Tibial nerve (tissue), 4 donors: Measurements from ENCODE around the gene ELMO1. TPM values are rescaled to one million over a fixed set of nuclear protein-coding genes. Genes with fewer than 3 reads are reported as not detected.

Source experiments
- DNase-seq, 2 donors: peaks; one replicate each; pipeline ENCODE4 v3.0.0-alpha.2; 2019; ENCODE audit warnings: low spot score in 2 of 2
- H3K27ac ChIP-seq, 4 donors: fragments of 200-600 bp; sonication (generic) in 3 of 4; one replicate each; pipeline ENCODE4 v1.5.1; 2017 to 2019; ENCODE audit warnings: mild to moderate bottlenecking in 1 of 4
- H3K27me3 ChIP-seq, 2 donors: fragments of 200-600 bp; sonication (generic) in 1 of 2; one replicate each; pipeline versions ENCODE4 v1.5.1 to v1.6.0; 2017 to 2019
- H3K36me3 ChIP-seq, 3 donors: fragments of 200-600 bp; sonication (generic); one replicate each; pipeline ENCODE4 v1.5.1; 2018 to 2019
- H3K4me1 ChIP-seq, 4 donors: fragments of 200-600 bp; sonication (generic) in 3 of 4; one replicate each; pipeline ENCODE4 v1.5.1; 2017 to 2019
- H3K4me3 ChIP-seq, 4 donors: fragments of 200-600 bp; sonication (generic) in 3 of 4; one replicate each; pipeline ENCODE4 v1.5.1; 2017 to 2019; ENCODE audit warnings: mild to moderate bottlenecking in 1 of 4, moderate library complexity in 1 of 4
- H3K9me3 ChIP-seq, 4 donors: fragments of 200-600 bp; sonication (generic) in 3 of 4; one replicate each; pipeline ENCODE4 v1.5.1; 2017 to 2019
- CTCF ChIP-seq, 5 experiments: fragments of 200-600 bp in 3 of 5; fragments of 450-650 bp in 2 of 5; sonication (generic) in 3 of 5; IDR thresholded peaks; one replicate each; pipeline ENCODE4 v1.5.1; 2016 to 2019; ENCODE audit warnings: antibody characterized with exemption in 5 of 5, mild to moderate bottlenecking in 3 of 5, moderate library complexity in 2 of 5
- EP300 ChIP-seq, 2 donors: sonication (generic); formaldehyde crosslinking; IDR thresholded peaks; one replicate each; pipeline ENCODE4 v1.6.1; 2017; ENCODE audit warnings: antibody characterized with exemption in 2 of 2, mild to moderate bottlenecking in 1 of 2
- POLR2A ChIP-seq, 2 donors: fragments of 450-650 bp; IDR thresholded peaks; one replicate each; pipeline ENCODE4 v1.6.1; 2017; ENCODE audit warnings: antibody characterized with exemption in 2 of 2, mild to moderate bottlenecking in 2 of 2, moderate library complexity in 2 of 2
- WGBS, 2 donors: methylation state at CpG; one replicate each; pipeline ENCODE4 v1.1.5; 2018; 5-methylcytosine and 5-hydroxymethylcytosine counted together
- total RNA-seq, 4 donors: library from RNA; depleted of rRNA; stranded (reverse); fragments of >200 nt; gene quantifications; one replicate each; pipeline ENCODE4 v1.1.0, GENCODE V29; 2016

Gene ELMO1
- total RNA-seq, 4 donors from 2014 or later = 196 to 328 (median 268) TPM

DNA sequence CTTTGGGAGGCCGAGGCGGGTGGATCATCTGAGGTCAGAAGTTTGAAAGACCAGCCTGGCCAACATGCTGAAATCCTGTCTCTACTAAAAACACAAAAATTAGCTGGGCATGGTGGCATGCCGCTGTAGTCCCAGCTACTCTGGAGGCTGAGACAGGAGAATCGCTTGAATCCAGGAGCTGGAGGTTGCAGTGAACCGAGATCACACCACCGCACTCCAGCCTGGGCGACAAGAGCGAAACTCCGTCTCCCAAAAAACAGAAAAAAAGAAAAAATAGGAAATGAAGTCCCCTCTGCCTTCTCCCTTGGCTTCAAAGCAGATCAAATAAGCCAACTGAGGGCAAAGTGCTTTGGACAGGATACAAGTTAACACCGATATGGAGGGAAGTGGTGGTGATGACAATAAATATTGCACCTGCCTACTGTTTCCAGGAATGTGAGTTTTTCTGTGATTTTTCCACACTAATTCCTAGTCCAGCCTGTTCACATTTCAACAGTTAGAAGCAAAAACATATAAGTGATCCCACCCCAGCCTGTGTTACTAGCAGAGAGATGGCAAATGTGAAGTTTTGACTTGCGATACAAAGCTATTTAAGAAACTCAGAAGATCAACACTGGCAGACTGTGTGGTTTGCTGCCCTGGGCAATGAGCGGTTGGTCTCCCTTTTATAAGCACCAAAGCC, 433.2 kb downstream of the ELMO1 start:
- DNase-seq = no peak
- WGBS, 2 donors = 96% methylated on average over 12 of the region's 12 CpGs
- peaks cover 0 to 12% (median 3%) of the 10 kb centered on the region in 4 donors for H3K4me1 ChIP-seq
- no peaks in the 10 kb centered on the region for H3K27me3 ChIP-seq
- H3K36me3 ChIP-seq = peaks cover 0 to 23% (median 0%) of the 10 kb centered on the region in 3 donors
- no peak for TF ChIP-seq POLR2A (IDR thresholded peaks at IDR 0.05)
- no peak for TF ChIP-seq CTCF (IDR thresholded peaks at IDR 0.05)
- no peaks in the 10 kb centered on the region for H3K9me3 ChIP-seq
- H3K4me3 ChIP-seq = no peak overlapping the region
- H3K27ac ChIP-seq = no peak overlapping the region

- Histone ChIP-seq H3K36me3 (peaks cover 0 to 23% (median 0%) of the 10 kb centered on the region in 3 donors), H3K27me3 (no peaks in the 10 kb centered on the region), H3K4me1 (peaks cover 0 to 8% (median 0%) of the 10 kb centered on the region in 4 donors), H3K4me3 (no peak overlapping the region), H3K9me3 (no peaks in the 10 kb centered on the region), H3K27ac (no peak overlapping the region)
- 76 to 77% methylated on average over 4 of the region's 4 CpGs for WGBS, 2 donors
- no peak for TF ChIP-seq CTCF (IDR thresholded peaks at IDR 0.05)
- no peak for DNase-seq
Observed at GRCh38 chr7:37013771-37014170, 434.9 kb downstream of the ELMO1 start.

DNA sequence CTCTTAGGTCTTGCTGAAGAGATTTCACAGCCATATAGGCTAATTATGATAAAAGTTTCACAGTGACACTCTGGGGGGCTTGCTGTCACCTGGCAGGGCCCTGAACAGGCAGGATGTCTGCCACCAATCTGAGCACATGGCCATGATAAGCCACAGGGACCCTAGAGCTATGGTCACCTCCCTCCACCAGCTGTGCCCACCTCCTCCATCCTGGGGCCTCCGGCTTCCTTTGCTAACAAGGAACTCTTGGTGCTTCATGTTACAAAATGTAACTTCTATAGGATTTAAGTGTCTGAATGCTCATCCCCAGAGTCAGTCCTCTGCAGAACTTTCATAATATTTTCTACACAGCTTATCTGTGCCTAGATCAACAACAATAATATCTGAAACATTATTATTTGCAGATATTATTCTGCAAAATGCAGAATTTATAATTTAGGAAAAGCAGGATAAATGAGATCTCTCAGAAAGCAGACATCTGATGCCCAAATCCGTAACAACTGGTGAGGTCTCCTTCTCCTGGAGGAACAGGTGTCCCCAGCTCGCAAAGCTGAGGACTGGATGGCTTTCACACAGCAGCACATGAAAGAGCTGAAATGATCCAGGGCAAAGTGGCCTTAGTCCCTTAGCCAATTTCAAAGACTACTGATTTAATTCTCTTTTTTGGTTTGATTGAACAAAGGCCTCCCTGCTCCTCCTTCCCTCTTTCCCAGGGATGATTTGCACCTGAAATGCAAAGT, 437.3 kb downstream of the ELMO1 start:
- DNase-seq = no peak
- H3K4me3 ChIP-seq = no peak overlapping the region
- H3K27me3 ChIP-seq = no peaks in the 10 kb centered on the region
- H3K27ac ChIP-seq = no peak overlapping the region
- 96 to 97% methylated on average over 3 of the region's 3 CpGs for WGBS, 2 donors
- no peak for TF ChIP-seq POLR2A (IDR thresholded peaks at IDR 0.05)
- no peak for TF ChIP-seq EP300 (IDR thresholded peaks at IDR 0.05)
- TF ChIP-seq CTCF (IDR thresholded peaks at IDR 0.05) = no peak
- H3K36me3 ChIP-seq = peaks cover 0 to 25% (median 0%) of the 10 kb centered on the region in 3 donors
- no peaks in the 10 kb centered on the region for H3K9me3 ChIP-seq
- peaks cover 0 to 11% (median 0%) of the 10 kb centered on the region in 4 donors for H3K4me1 ChIP-seq

DNA sequence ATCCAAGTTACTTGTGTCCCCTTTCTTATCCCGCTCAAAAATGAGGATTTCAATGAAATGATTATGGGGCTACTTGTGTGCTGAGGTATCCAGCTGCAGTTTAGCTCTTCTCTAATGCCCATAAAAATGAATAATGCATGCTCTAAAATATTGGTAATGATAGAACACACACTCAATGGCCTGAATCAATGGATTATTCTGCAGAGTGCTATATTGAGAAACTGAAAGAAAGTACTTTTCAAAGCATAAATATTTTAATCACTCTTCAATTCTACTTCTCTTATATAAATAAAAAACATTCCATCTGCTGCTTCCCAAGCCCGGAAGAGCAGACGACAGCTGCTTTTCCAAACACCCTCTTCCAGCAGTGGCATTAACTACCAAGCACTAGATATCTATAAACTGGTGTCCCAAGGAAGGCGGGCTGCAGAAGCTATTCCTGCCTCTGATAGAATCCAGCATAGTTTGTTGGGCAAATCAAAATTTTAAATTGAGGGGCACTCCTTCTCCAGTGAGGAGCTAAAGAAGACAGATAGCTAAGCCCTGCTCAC, 439.5 kb downstream of the ELMO1 start:
- Histone ChIP-seq H3K36me3 (peaks cover 0 to 30% (median 0%) of the 10 kb centered on the region in 3 donors), H3K27me3 (no peaks in the 10 kb centered on the region), H3K4me1 (peaks cover 0 to 11% (median 0%) of the 10 kb centered on the region in 4 donors), H3K27ac (no peak overlapping the region), H3K9me3 (no peaks in the 10 kb centered on the region), H3K4me3 (no peak overlapping the region)
- no peak for TF ChIP-seq CTCF (IDR thresholded peaks at IDR 0.05)
- no peak for TF ChIP-seq POLR2A (IDR thresholded peaks at IDR 0.05)
- no peak for TF ChIP-seq EP300 (IDR thresholded peaks at IDR 0.05)
- 66 to 71% methylated on average over 4 of the region's 4 CpGs for WGBS, 2 donors
- no peak for DNase-seq

DNA sequence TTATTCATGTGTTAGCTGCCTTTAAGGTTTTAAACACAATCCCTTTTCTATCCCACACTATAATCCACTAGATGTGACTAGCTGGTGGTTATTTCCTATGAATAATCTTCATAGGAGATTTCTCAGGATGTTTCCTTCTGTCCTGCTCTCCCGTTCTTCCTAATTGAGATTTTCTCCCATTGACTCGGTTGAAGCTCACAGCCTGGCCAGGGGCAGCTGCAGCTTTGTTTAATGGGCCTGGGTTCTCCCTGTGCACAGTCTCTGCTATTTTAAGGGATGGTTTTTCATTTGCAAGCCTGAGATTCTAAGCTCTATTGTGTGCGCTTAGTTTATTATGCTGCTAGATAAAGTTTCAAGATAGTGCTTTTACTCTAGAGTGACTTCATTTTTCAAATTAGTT, 441.0 kb downstream of the ELMO1 start:
- H3K4me3 ChIP-seq = no peak overlapping the region
- TF ChIP-seq POLR2A (IDR thresholded peaks at IDR 0.05) (no peak), EP300 (IDR thresholded peaks at IDR 0.05) (no peak), CTCF (IDR thresholded peaks at IDR 0.05) (no peak)
- H3K27ac ChIP-seq = no peak overlapping the region
- no peak for DNase-seq
- peaks cover 0 to 29% (median 0%) of the 10 kb centered on the region in 3 donors for H3K36me3 ChIP-seq
- H3K4me1 ChIP-seq = peaks cover 0 to 8% (median 0%) of the 10 kb centered on the region in 4 donors
- H3K27me3 ChIP-seq = no peaks in the 10 kb centered on the region
- WGBS, 2 donors = 84 to 87% methylated on average over 3 of the region's 3 CpGs
- H3K9me3 ChIP-seq = no peaks in the 10 kb centered on the region
